Common myeloid progenitor, CD34-positive (primary cell): ENCODE measurements around the gene DNMT3A.
A peak's percentile ranks its signal among the peaks of the same experiment; 100 is the strongest.

ENCODE experiments used
- CTCF ChIA-PET: fragments of 350-600 bp; sonication (Branson Sonifier 250); formaldehyde crosslinking; loops from one replicate; lab custom pipeline; 2021; ENCODE audit warnings: antibody characterized with exemption; lab: Charles Lee
- POLR2A ChIA-PET: fragments of 350-600 bp; sonication (Branson Sonifier 250); formaldehyde crosslinking; loops from one replicate; lab custom pipeline; 2021; ENCODE audit warnings: antibody characterized with exemption; lab: Charles Lee
- DNase-seq, 3 donors: peaks; one replicate each; pipeline versions ENCODE4 v3.0.0 to v3.0.0-alpha.2; 2013
- H3K27ac ChIP-seq, 2 experiments: 1 replicate in 1 of 2; 2 replicates in 1 of 2; pipeline ENCODE4 v1.7.0; 2013; ENCODE audit warnings: inconsistent platforms in 2 of 2, low read length in 2 of 2, mild to moderate bottlenecking in 2 of 2, low read depth in 1 of 2, moderate library complexity in 1 of 2; ENCODE audit not compliant: severe bottlenecking in 2 of 2, insufficient read depth in 1 of 2, poor library complexity in 1 of 2
- H3K27me3 ChIP-seq, 5 experiments: replicated peaks in 2 of 5; 1 replicate in 3 of 5; 2 replicates in 2 of 5; pipeline versions ENCODE4 v1.6.1 to v1.7.0; 2013; ENCODE audit warnings: low read length in 4 of 5, mild to moderate bottlenecking in 2 of 5, moderate library complexity in 2 of 5, inconsistent platforms in 1 of 5; ENCODE audit not compliant: insufficient read depth in 5 of 5, control insufficient read depth in 4 of 5
- H3K36me3 ChIP-seq, 4 experiments: 1 replicate in 2 of 4; 2 replicates in 2 of 4; pipeline versions ENCODE4 v1.6.1 to v1.7.0; 2013; ENCODE audit warnings: low read length in 3 of 4, control low read depth in 1 of 4, mild to moderate bottlenecking in 1 of 4; ENCODE audit not compliant: control insufficient read depth in 4 of 4, insufficient read depth in 4 of 4
- H3K4me1 ChIP-seq, 4 experiments: 1 replicate in 3 of 4; 2 replicates in 1 of 4; pipeline versions ENCODE4 v1.6.1 to v1.7.1; 2013; ENCODE audit warnings: low read length in 3 of 4, mild to moderate bottlenecking in 3 of 4, control low read depth in 1 of 4, inconsistent platforms in 1 of 4, moderate library complexity in 1 of 4; ENCODE audit not compliant: control insufficient read depth in 4 of 4, insufficient read depth in 4 of 4; ENCODE audit errors: control extremely low read depth in 1 of 4
- H3K4me3 ChIP-seq, 7 experiments: 1 replicate in 4 of 7; 2 replicates in 3 of 7; pipeline versions ENCODE4 v1.5.1 to v1.7.0; 2013; ENCODE audit warnings: mild to moderate bottlenecking in 7 of 7, low read length in 6 of 7, moderate library complexity in 6 of 7, inconsistent platforms in 2 of 7, low read depth in 2 of 7, control low read depth in 1 of 7; ENCODE audit not compliant: insufficient read depth in 4 of 7, control insufficient read depth in 1 of 7; ENCODE audit errors: extremely low read depth in 1 of 7
- H3K9me3 ChIP-seq, 5 experiments: 1 replicate in 4 of 5; 2 replicates in 1 of 5; pipeline versions ENCODE4 v1.6.1 to v1.7.1; 2013; ENCODE audit warnings: low read length in 4 of 5, mild to moderate bottlenecking in 2 of 5, inconsistent platforms in 1 of 5, low read depth in 1 of 5, moderate library complexity in 1 of 5; ENCODE audit not compliant: control insufficient read depth in 4 of 5, insufficient read depth in 2 of 5; ENCODE audit errors: control extremely low read depth in 1 of 5
- WGBS: methylation state at CpG from one replicate; pipeline ENCODE4 v1.1.5; 2013; ENCODE audit not compliant: insufficient coverage; 5-methylcytosine and 5-hydroxymethylcytosine counted together

DNMT3A gene

DNA sequence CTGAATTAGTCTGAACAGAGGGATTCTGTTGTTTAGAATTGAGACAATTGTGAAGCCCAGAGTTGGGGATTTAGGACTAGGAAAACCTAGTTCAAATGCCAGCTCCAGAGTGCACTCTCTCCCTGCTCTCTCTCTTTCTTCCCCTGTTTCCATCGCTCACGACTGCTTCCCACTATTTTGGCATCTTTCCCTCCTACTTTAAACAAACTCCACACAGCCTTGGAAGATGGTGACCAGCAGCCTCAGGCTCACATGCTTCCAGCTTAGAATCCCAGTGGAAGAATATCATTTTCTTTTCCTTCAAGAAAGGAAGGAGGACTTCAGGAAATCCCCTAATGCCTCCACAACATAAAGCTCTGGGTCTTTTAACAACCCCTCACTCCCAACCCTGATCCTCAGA is 6.1 kb upstream of the DNMT3A start:
- no peaks in the 10 kb centered on the region for H3K9me3 ChIP-seq
- no peaks in the 10 kb centered on the region for H3K27me3 ChIP-seq
- H3K36me3 ChIP-seq = no peaks in the 10 kb centered on the region
- DNase-seq = no peak
- no peak overlapping the region for H3K27ac ChIP-seq
- H3K4me1 ChIP-seq = peaks cover 0 to 4% (median 4%) of the 10 kb centered on the region in 4 experiments
- no peak overlapping the region for H3K4me3 ChIP-seq
- ChIA-PET POLR2A (no interaction called here), CTCF (interaction anchor here (1.1 to 2.1 kb wide), 5 partner anchors 10 to 38 kb away, joined by 3 to 6 read pairs (median 3); no protein-coding TSS in a partner anchor)
- 91% methylated on average over 2 of the region's 2 CpGs for WGBS

DNA sequence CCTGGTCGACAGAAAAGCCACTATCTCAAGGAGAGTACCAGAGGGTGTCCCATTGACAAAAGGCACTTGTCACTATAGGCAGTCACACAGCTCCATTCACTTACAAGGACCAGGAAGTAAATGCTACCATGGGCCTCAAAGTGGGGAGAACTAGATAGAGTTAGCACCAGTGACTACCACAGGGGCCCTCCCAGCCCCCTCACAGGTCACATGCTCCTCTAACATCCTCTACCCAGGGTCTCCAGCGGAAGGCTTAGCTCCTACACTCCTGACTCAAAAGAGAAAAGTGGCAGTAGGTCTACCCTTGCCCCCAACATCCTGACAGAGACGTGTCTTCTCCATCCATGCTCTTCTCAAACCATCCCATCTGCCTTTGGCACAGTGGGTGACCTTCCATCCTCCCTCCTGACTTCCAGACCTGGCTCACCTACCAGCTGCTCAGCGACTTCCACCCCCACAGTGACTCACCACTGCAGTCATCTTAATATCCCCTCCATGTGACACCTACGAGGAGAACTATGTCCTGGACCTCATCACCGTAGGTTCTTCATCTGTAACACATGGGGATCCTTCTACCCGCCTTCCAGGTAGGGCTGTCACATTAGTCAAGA is 5.6 kb upstream of the DNMT3A start:
- H3K4me3 ChIP-seq = no peak overlapping the region
- POLR2A ChIA-PET = interaction anchor here (0.6 kb wide), 2 partner anchors 44 to 870 kb away, joined by 3 to 6 read pairs; no protein-coding TSS in a partner anchor
- CTCF ChIA-PET = interaction anchor here (1.1 to 2.1 kb wide), 5 partner anchors 11 to 38 kb away, joined by 3 to 6 read pairs (median 3); no protein-coding TSS in a partner anchor
- no peaks in the 10 kb centered on the region for H3K27me3 ChIP-seq
- DNase-seq = no peak
- H3K4me1 ChIP-seq = peaks cover 0 to 8% (median 8%) of the 10 kb centered on the region in 4 experiments
- no peak overlapping the region for H3K27ac ChIP-seq
- 91% methylated on average over 4 of the region's 7 CpGs for WGBS
- no peaks in the 10 kb centered on the region for H3K9me3 ChIP-seq
- H3K36me3 ChIP-seq = no peaks in the 10 kb centered on the region

- Histone ChIP-seq H3K4me3 (no peak overlapping the region), H3K9me3 (no peaks in the 10 kb centered on the region), H3K27me3 (no peaks in the 10 kb centered on the region), H3K36me3 (peaks cover 0 to 3% (median 2%) of the 10 kb centered on the region in 4 experiments), H3K27ac (no peak overlapping the region), H3K4me1 (peaks cover 0 to 22% (median 16%) of the 10 kb centered on the region in 4 experiments)
- CTCF ChIA-PET = interaction anchor here (0.6 to 2.0 kb wide), 19 partner anchors 12 to 275 kb away, joined by 3 to 9 read pairs (median 3); no protein-coding TSS in a partner anchor
- DNase-seq = no peak
- POLR2A ChIA-PET = no interaction called here
- WGBS = 96% methylated on average over 17 of the region's 21 CpGs
Measured at GRCh38 chr2:25343187-25343825, 1.6 kb upstream of the DNMT3A start.

DNA sequence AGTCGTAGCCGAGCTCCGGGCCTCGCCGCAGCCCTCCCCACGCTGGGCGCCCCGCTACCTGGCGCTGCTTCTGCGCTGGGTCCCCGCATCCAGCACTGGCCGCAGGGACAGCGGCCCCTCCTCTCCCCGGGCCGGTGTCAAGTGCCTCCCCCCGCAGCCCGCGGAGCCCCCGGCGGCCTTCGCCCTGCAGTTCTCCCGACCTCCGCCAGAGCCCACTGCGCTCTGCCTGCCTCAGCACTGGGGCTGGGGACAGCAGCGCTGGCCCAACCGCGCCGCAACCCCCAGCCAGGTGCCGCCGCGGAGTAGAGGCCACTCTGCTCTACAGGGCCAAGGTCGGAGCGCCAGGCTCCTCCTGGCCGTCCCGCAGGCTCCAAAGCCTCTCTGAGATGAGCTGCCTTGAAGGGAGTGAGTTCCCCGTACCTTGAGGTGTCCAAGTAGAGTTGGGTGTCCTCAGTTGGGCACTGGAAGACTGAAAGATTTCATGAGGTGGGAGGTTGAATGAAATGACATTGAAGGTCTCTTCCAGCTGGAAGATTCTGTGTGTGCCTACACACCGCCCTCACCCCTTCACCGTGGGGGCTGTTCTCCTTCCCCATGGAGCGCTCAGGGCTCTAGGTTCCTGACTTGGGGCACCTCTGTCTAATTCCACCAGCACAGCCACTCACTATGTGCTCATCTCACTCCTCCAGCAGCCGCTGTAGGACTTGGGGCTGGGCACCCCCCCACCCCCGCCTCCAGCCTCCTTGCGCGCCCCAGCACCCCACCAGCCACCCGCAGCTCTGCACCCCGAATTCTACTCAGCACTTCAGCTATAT is 854 bp upstream of the DNMT3A start:
- H3K4me1 ChIP-seq = peaks cover 0 to 22% (median 16%) of the 10 kb centered on the region in 4 experiments
- peak; percentile 86 to 95 (median 94) for DNase-seq
- H3K9me3 ChIP-seq = no peaks in the 10 kb centered on the region
- peaks cover 0 to 5% (median 3%) of the 10 kb centered on the region in 4 experiments for H3K36me3 ChIP-seq
- POLR2A ChIA-PET = no interaction called here
- peak overlapping the region; percentile 52 to 82 (median 68) for H3K4me3 ChIP-seq
- CTCF ChIA-PET = interaction anchor here (0.6 to 2.0 kb wide), 20 partner anchors 11 to 275 kb away, joined by 3 to 9 read pairs (median 3); no protein-coding TSS in a partner anchor
- 12% methylated on average over 37 of the region's 45 CpGs for WGBS
- H3K27ac ChIP-seq = no peak overlapping the region
- no peaks in the 10 kb centered on the region for H3K27me3 ChIP-seq

DNA sequence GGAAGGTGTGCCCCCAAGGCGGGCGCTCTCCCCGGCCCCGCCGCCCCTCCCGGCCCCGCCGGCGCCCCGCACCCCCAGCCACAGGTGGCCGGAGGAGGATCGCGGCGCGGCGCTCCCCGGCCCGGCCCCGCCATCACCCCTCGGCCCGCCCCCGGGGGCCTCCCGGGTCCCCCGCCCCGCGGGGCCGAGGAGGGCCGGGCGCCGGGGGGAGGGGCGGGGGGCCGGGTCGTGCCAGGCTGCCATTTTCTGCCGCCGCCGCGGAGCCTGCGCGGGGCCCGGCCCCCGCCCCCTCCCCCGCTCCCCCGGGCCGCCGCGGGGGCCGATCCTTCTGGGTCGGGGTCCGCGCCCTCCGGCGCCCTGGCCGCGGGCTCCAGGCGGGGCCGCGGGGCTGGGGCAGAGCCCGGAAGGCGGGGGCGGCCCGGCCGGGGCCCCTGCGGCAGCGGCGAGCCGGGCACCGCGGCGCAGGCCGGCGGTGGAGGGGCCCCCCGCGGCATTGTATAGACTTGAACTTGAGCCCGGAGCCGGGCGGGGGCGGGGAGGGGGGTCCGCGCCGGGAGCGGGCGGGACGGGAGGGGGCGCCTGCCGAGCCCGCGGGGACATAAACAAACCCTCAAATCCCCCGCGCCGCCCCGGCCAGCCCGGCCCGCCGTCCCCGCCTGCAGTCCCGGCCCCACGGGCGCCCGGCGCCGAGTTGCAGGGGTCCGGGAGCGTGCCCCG is 556 bp downstream of the DNMT3A start:
- DNase-seq = peak in 2 of 3 donors; percentile 15 to 35
- H3K4me3 ChIP-seq = peak overlapping the region; percentile 49 to 79 (median 64)
- no peak overlapping the region for H3K27ac ChIP-seq

DNA sequence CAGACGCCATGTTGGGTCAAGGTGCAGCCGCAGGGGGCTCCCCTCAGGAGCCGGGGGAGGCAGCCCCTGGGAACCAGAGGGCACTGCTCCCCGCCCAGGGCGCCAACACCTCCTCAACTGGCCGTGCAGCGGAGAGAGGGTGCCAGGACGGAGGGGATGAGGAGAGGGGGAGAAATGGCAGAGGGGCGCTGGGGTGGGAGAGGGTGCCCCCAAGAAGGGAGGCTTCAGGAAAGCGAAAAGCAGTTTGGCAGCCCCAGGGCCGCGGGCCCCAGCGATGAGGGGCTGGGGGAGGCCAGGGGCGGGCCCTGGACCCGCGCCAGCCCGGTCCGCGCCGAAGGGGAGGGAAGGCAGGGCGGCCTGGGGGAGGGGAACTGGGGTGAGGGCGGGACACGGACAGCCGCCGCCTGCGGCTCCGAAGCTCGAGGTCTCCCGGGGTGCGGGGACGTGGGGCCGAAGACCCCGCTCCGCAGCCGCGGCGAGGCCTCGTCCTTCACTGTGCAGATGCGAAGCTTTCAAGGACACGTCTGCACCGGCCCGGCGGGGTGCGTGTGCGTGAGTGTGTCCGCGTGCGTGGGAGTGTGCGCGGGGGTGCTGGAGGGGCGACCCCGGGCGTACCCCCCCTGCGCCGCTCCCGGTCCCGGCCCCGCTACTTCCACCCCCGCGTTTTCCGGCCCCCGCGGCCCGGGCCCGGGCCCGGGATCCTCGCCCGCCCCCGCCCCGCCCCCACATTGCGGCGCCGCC is 1.4 kb downstream of the DNMT3A start:
- WGBS = 10% methylated on average over 56 of the region's 73 CpGs
- ChIA-PET POLR2A (interaction anchor here (0.7 kb wide), 1 partner anchor 141 kb away, joined by 4 read pairs; no protein-coding TSS in a partner anchor), CTCF (interaction anchor here (1.0 to 1.5 kb wide), 4 partner anchors 22 to 88 kb away, joined by 3 to 6 read pairs (median 4); no protein-coding TSS in a partner anchor)
- Histone ChIP-seq H3K4me3 (peak overlapping the region; percentile 41 to 79 (median 64)), H3K27ac (no peak overlapping the region), H3K36me3 (peaks cover 0 to 5% (median 3%) of the 10 kb centered on the region in 4 experiments), H3K4me1 (peaks cover 0 to 30% (median 27%) of the 10 kb centered on the region in 4 experiments), H3K27me3 (no peaks in the 10 kb centered on the region), H3K9me3 (no peaks in the 10 kb centered on the region)
- DNase-seq = peak in 1 of 3 donors; percentile 34

More for the DNA sequence above, 556 bp downstream of the DNMT3A start:
- peaks cover 0 to 5% (median 3%) of the 10 kb centered on the region in 4 experiments for H3K36me3 ChIP-seq
- H3K27me3 ChIP-seq = no peaks in the 10 kb centered on the region
- WGBS = under 1% methylated on average over 73 of the region's 104 CpGs
- H3K4me1 ChIP-seq = peaks cover 0 to 26% (median 20%) of the 10 kb centered on the region in 4 experiments
- ChIA-PET CTCF (no interaction called here), POLR2A (no interaction called here)
- no peaks in the 10 kb centered on the region for H3K9me3 ChIP-seq
